GM19463 (cell line): Measurements from ENCODE around the gene DNAAF9.
A peak's percentile ranks its signal among the peaks of the same experiment; 100 is the strongest.
"Not testable (repeated sequence)": the region's sequence is repeated elsewhere in the genome, so short reads cannot be mapped to it uniquely, and the experiment has no call there.

Source experiments
- ATAC-seq: cut with Tn5 transposase; IDR thresholded peaks from one replicate; pipeline ENCODE4 v1.9.1; 2021; ENCODE audit warnings: mild to moderate bottlenecking, moderate library complexity; ENCODE audit not compliant: unreplicated experiment

DNAAF9 gene

DNA sequence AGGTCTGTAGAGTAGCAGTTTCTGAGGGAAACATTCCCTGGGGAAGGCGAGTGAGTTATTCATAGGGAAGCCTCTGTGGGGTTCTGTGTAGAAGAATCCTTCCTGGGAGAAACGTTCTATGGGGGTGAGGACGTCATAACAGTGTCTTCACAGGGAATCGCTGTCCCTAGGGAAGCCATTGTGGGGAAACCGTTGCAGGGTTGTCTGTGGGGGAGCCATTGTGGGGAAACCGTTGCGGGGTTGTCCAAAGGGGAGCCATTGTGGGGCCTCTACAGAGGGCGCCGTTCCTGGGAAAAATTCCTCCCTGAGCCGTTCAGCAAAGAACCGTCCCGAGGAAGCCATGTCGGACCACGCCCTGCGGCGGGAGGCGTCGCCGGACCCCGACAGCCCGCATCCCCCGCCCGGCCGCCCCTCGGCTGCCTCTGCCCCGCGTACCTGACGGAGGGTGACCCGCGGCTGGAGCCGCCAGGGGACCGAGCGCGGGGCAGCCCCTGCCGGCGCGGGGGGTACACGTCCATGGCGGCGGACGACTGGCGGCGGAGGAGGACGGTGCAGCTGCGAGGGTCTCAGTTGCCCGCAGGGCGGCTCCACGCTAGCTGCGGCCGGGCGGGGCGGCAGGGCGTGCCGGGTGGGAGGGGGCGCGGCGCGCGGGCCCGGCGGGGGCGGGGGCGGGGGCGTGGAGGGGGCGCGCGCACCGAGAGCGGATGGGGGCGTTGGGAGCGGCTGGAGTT lies at the start of gene DNAAF9:
Gene DNAAF9, minus strand, starts transcription at position 630 of the 731 bp plus-strand sequence. Its CDS starts 112 bp downstream, at position 518.
- peak; percentile 34 for ATAC-seq

DNA sequence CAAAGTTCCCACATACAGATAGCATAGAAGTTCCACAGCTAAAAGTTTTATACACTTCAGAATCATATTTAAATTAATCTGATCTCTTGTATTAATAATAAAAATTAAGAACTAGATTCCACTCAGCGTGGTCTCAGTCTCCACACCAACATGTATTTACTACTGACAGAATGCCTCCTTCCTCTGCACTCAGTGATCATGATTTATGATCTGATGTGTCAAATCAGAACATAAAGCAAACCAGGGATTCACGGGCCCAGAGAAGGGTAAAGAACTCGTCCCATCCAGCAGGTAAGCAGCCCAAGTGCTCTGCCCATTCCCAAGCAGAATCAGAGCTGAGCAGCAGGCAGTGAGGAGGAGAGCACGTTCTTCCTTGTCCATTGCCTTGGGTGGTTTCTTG lies 49.2 kb upstream of the DNAAF9 start:
- ATAC-seq: no peak

DNA sequence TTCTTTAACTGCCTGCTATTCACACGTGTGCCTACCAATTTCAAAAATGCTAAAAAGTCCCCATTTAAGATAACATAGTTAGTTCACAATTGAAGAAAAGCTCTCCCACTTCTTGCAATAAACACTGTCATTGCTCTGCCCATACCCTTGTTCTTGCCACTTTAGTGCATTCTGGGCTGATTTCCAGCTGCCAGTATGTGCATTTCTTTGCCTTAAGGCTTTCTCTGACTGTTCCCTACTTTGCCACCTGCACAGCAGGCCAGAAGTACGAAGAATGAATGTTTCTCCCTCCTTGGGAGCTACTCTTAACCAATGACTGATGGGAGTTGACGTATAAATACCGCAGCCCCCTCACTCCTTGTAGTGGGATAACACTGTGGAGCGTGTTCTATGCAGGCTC lies 47.4 kb upstream of the DNAAF9 start:
- ATAC-seq: no peak

DNA sequence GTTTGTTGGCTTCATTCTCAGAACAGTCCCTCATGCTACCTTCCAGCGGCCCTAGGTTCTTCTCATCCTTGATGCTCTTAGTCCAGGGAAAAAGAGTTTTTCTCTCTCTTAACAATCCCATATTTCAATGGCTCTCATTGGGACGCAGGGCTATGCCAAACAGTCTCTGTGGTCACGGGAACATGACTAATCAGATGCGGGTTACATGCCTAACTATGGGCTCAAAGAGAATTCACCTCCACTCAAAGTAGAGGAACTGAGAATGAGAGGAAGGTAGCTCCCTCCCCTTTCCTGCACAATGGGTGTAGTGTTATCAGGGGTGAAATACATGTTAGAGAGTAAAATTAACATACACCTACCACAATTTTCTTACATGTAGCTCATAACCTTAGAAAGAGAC lies 45.2 kb upstream of the DNAAF9 start:
- ATAC-seq: peak; percentile 65

DNA sequence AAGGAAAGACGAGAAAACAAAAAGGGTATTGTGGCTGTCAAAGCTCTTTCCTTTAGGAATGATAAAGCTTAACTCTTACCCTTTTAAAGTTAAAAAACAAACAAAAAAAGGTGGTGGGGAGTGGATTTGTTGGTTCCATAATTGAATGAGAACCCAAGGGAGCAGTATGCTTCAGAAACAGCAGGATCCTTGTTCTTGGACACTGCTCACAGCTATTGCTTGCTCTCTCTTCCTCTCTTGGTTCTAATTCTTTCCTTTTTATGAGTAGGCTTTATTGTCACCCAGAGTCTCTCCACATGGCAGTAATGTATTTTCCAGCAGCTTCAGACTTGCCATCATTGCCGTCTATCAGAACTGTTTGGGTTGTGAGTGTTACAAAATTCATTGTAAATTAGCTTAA lies 44.7 kb upstream of the DNAAF9 start:
- ATAC-seq: no peak

DNA sequence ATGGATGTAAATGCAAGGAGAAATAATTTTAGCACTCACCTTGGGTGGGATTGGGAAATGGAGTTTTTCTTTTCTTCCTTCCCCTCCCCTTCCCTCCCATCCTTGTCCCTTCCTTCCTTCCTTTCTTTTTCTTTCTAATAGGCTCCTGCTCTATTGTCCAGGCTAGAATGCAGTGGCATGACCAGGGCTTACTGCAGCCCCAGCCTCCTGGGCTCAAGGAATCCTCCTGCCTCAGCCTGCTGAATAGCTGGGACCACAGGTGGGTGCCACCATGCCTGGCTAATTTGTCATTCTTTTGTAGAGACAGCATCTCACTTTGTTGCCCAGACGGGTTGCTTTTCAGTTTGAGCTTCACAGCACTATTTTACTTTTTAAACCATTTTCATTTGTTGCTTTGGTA lies 41.9 kb upstream of the DNAAF9 start:
- ATAC-seq: no peak

DNA sequence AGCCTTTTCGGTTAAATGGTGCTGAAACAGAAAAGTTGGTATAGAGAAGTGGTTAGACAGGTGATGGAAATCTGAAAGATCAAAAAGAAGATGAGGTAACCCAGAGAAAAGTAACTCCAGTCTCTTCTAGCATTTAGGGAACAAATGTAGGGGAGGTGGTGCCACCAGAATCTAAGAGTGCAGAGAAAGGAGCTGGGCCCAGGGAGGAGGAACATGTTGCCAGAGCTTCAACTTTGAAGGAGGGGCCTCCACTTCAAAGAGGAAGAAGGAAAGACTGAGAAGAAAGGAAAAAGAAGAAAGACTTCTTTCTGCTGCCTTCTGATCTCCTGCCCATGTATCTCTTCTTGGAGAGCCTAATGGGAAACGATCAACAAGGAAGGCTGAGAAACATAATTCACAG lies 39.9 kb upstream of the DNAAF9 start:
- ATAC-seq: no peak

DNA sequence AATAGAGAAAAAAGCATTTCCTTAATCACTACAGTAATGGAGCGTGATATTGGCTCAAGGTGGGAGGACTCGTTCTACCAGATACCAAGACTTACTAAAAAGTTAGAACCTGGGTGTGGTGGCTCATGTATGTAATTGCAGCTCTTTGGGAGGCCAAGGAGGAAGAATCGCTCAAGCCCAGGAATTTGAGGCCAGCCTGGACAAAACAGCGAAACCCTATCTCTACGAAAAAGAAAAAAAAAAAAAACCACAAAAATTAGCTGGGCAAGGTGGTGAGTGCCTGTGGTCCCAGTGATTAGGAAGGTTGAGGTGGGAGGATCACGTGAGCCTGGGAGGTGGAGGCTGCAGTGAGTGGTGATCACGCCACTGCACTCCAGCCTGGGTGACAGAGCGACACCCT lies 39.3 kb upstream of the DNAAF9 start:
- no peak for ATAC-seq

DNA sequence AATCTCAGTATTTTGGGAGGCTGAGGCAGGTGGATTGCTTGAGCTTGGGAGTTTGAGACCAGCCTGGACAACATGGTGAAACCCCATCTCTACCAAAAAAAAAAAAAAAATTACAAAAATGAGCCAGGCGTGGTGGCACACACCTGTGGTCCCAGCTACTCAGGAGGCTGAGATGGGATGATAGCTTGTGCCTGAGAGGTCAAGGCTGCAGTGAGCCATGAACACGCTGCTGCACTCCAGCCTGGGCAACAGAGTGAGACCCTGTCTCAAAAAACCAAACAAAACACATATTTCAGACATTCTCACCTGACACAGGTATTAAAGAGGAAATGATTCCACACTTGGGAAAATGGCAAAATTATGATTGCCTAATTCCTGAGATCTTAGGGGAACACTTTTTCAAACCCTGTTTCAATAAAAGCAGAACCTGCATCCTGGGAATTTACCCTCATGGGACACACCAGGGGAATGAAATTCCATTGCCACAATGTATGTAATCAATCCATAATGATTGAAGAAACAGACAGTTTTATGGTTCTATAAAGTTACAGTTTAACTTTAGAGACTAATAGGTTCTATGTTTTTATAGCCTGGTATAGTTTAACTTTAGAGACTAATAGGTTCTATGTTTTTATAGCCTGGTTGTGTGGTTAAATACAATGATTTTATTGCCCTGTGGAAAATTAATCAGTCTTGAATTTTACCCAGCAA lies 29.6 kb upstream of the DNAAF9 start:
- no peak for ATAC-seq

DNA sequence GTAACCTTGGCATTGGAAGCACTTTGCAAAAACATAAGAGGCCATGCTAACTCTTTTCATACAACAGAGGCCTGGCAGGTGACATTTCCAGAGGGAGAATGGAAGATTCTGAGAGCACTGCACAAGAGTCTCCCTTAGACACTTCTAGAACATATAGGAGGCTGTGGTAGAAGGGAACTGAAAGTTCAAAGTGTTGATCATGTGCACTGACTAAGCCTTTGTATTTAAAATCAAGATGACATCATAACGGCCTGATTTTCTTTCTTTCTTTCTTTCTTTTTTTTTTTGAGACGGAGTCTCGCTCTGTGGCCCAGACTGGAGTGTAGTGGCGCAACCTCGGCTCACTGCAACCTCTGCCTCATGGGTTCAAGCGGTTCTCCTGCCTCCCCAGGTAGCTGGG lies 26.8 kb upstream of the DNAAF9 start:
- ATAC-seq: no peak

DNA sequence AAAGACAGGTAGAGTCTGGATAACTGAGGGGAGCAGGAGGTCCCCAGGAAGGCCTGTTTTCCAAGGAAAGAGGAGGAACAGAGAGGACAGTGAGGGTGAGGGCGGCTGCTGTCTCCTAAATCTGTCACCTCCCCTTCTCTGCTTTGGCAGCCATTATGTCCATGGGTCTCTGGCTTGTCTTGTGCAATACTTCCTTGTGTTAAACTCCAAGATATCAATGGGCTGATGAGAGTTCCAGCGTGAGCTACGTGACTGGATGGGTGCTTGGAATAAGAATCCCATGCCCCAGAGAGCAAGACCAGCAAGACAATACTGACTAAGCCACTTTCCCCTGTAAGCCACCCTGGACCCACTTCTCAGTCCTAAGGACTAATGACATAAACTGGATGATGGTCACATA lies 26.3 kb upstream of the DNAAF9 start:
- no peak for ATAC-seq

DNA sequence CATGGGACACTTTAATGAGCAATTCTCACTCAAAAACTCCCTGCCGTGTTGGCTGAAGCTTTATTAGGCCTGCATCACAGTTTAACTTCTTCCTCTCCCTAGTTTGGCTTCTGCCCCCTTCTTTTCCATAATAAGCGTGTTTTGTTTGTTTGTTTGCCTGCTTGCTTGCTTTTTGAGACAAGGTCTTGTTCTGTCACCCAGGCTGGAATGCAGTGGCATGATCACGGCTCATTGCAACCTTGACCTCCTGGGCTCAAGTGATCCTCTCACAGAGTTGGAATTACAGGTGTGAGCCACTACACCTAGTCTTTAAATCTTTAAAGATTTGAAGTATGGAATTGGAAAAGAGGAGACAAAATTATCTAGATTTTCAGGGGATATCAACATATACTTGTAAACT lies 25.4 kb upstream of the DNAAF9 start:
- ATAC-seq: no peak

DNA sequence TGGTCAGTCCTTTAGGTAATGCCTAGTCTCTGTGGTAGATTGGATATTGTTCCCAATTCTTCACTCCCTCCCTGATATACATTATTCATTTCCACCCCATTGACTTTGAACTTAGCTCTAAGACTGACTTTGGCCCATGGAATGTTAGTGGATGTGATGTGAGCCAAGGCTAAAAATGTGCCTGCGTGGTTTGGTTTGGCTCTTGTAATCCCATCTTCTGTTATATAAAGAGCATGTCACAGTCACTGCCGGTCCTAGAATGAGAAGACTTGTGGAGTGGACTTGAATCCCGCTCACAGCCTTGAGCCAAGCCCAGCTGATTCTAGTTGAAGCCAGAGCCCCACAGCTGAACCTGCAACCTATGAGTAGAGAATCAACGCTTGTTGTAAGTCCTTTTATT lies 23.6 kb upstream of the DNAAF9 start:
- no peak for ATAC-seq

DNA sequence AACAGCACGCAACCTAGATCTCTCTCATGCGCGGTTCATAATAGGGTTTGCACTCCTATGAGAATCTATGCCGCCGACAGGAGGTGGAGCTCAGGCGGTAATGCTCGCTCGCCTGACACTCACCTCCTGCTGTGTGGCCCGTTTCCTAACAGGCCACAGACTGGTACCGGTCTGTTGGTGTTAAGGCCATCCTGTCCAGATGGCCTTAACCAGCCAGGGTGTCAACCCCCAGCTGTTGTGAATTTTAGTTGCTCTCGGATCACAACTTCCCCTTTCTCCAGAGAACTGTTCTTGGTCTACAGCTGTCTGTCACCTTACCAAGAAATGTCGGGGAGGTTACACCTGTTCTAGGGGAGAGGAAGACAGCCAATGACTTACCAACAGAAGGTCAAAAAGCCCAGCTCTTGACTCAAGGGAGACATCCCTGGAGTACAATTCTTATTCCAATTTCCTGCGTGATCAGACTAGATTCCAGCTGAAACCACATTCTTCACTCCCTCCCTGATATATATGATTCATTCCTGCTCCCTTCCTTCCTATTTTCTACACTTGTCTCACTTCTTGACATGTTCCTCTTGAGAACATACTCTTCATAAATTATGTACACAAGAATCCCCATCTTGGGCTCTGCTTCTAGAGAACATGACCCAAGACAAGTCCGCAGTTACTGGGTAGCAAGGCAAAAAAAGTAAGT lies 23.1 kb upstream of the DNAAF9 start:
- peak; percentile 77 for ATAC-seq

DNA sequence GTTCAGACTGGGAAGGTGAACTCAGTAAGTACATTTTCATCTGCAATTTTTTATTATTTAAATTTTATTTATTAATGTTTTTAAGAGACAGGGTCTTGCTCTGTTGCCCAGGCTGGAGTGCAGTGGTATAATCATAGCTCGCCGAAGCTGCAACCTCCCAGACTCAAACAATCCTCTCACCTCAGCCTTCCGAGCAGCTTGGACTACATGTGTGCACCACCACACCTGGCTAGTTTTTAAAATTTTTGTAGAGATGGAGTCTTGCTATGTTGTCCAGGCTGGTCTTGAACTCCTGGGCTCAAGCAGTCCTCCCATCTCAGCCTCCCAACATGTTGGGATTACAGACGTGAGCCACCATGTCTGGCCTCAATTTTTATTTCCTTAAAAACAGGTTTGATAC lies 19.3 kb upstream of the DNAAF9 start:
- not testable (repeated sequence) for ATAC-seq

DNA sequence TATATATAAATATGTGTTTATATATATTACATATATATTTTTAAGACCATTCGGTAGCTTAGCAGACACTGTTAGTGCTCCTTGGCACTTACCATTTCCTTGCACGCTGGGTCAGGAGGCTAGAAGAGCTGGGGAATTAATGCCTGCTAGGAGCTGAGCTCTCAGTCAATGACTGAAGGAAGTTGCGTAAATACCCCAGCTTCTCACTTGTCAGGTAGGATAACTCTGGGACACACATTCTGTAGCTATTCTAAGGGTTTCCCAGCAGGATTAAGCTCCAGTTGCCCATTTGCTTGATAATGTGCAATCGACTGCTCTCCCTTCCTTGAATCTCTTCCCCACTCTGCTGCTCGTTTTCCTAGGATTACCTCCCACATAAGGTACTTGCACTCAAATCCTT lies 15.7 kb upstream of the DNAAF9 start:
- ATAC-seq: no peak

DNA sequence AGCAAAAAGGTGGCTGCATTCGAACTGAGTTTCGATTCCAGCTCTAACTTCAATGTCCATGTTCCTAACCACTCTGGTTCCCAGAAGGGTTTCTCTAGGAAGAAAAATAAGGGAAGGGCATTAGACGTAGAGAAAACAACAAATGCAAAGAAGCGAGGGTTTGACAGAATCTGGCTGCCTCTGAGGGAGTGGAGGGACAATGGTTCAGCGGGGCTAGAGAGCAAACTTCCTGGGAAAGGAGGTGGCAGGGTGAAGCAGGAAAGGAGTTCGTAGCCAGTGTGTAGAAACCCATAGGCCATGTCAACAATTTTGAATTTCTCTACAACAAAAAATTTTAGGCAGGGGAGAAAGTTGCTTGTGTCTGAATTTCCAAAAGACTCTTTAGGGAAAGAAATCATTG lies 14.5 kb upstream of the DNAAF9 start:
- ATAC-seq: no peak

DNA sequence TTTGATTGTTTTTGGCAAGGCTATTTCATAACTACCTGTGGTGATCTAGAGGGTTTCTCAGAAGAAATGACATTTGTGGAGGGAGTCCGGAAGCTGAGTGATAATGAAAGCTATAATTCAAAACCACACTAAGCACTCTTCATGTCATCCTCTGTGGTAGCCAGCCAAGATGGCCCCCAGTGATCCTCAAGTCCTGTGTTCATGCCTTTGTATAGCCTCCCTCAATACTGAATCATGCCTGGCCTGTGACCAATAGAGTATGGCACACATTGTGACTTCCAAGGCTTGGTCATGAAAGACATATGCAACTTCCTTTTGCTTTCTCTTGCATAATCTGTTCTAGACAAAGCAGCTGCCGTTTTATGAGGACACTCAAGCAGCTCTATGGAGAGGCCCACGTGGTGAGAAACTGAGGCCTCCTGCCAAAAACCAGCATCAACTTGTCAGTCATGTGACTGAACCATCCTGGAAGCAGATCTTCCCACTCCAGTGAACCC lies 12.8 kb upstream of the DNAAF9 start:
- peak; percentile 96 for ATAC-seq

DNA sequence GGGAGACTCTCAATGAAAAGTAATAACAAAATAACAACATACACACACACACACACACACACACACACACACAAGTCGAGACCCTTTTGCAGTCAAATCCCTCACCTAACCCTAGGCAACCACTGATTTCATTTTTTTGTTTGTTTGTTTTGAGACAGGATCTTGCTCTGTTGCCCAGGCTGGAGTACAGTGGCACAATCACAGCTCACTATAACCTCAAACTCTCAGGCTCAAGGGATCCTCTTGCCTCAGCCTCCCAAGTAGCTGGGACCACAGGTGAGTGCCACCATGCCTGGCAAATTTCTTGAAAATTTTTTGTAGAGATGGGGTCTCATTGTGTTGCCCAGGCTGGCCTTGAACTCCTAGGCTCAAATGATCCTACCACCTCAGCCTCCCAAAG lies 10.7 kb upstream of the DNAAF9 start:
- not testable (repeated sequence) for ATAC-seq

DNA sequence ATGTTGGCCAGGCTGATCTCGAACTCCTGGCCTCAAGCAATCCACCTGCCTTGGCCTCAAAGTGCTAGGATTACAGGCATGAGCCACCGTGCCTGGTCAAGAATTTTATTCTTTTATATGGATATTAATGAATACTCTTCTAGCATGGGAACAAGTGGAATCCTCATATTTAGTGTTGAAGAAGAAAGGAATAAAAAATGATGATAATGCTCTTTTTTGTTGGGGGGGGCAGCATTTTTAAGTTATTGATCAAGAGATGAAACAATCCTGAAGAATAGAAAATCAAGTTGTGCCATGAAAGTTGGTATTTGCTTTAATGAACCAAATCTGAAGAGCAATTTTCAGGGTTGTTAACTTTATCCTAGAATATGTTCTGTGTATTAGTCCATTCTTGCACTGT lies 6.7 kb upstream of the DNAAF9 start:
- ATAC-seq: no peak

DNA sequence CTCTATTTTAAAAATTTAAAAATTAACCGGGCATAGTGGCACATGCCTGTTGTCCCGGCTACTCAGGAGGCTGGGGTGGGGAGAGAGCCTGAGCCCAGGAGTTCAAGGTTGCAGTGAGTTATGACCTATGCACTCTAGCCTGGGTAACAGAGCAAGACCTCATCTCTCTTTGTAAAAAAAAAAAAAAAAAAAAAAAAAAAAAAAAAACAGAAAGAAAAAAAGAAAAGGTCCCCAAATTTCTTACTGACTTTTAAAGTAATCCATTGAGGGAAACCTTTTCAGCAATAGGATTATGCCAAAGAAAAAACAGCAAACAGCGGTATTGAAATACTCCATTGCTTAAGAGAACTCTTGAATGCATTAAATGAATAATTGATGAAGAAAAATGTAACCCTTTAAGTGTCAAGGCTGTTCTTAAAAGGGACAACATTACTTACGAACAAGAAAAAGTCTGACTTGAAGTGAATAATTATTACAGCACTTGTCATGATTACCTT lies 6.0 kb upstream of the DNAAF9 start:
- no peak for ATAC-seq
